A204.1 (cell line): ENCODE measurements around the gene EDEM2.
"Not testable (repeated sequence)": the region's sequence is repeated elsewhere in the genome, so short reads cannot be mapped to it uniquely, and the experiment has no call there.

Experiments used
- FAIRE-seq: peaks from 2 replicates; lab custom pipeline; 2012; peaks lifted over from hg19 to GRCh38; lab: Jason Lieb, UNC

The EDEM2 gene

GRCh38 chr20:35125753-35126152 lies 21.4 kb downstream of the EDEM2 start:
- FAIRE-seq, result no peak

- no peak for FAIRE-seq
Measured at GRCh38 chr20:35122756-35123405, 24.3 kb downstream of the EDEM2 start.

GRCh38 chr20:35121186-35121585 lies 25.9 kb downstream of the EDEM2 start:
- no peak for FAIRE-seq

- FAIRE-seq, result no peak
Measured at GRCh38 chr20:35120012-35120701, 27.0 kb downstream of the EDEM2 start.

- no peak for FAIRE-seq
Measured at GRCh38 chr20:35117629-35118028, 29.5 kb downstream of the EDEM2 start.

- FAIRE-seq, result no peak
Measured at GRCh38 chr20:35117196-35117595, 29.9 kb downstream of the EDEM2 start.

GRCh38 chr20:35116258-35116657 lies 30.9 kb downstream of the EDEM2 start:
- FAIRE-seq, result no peak

GRCh38 chr20:35115606-35116005 lies 31.5 kb downstream of the EDEM2 start:
- FAIRE-seq, result no peak

GRCh38 chr20:35112276-35112675 lies 34.9 kb downstream of the EDEM2 start:
- FAIRE-seq, result not testable (repeated sequence)

GRCh38 chr20:35111141-35111888 lies 35.8 kb downstream of the EDEM2 start:
- no peak for FAIRE-seq

- FAIRE-seq, result no peak
Measured at GRCh38 chr20:35108921-35109320, 38.2 kb downstream of the EDEM2 start.

- no peak for FAIRE-seq
Measured at GRCh38 chr20:35106827-35107380, 40.2 kb downstream of the EDEM2 start.

GRCh38 chr20:35104685-35105295 lies 42.3 kb downstream of the EDEM2 start:
- no peak for FAIRE-seq

- FAIRE-seq, result no peak
Measured at GRCh38 chr20:35101620-35102019, 45.5 kb downstream of the EDEM2 start.

GRCh38 chr20:35093267-35093884 lies 53.8 kb downstream of the EDEM2 start:
- FAIRE-seq, result no peak

- FAIRE-seq, result no peak
Measured at GRCh38 chr20:35092524-35093266, 54.4 kb downstream of the EDEM2 start, which contains the start of gene TRPC4AP. Gene TRPC4AP, minus strand, starts transcription at chr20:35092807. Its CDS starts 26 bp downstream, at chr20:35092781.

GRCh38 chr20:35091816-35092523 lies 55.2 kb downstream of the EDEM2 start:
- FAIRE-seq, result no peak

GRCh38 chr20:35088231-35089145 lies 58.6 kb downstream of the EDEM2 start:
- FAIRE-seq, result no peak

GRCh38 chr20:35087791-35088190 lies 59.3 kb downstream of the EDEM2 start:
- FAIRE-seq, result no peak
